GM12891 (cell line): Measurements from ENCODE around the gene EVA1A.

Experiments used
- PAX5 ChIP-seq: IDR thresholded peaks from 2 replicates; pipeline ENCODE4 v1.6.1; 2011; ENCODE audit warnings: low read length, moderate library complexity, mild to moderate bottlenecking; ENCODE audit not compliant: insufficient read depth, severe bottlenecking
- POLR2A ChIP-seq: IDR thresholded peaks from 2 replicates; pipeline ENCODE4 v1.6.1; 2011; ENCODE audit warnings: low read depth, low read length, control low read depth
- POLR2AphosphoS5 ChIP-seq: IDR thresholded peaks from 2 replicates; pipeline ENCODE4 v1.6.1; 2011; ENCODE audit warnings: low read depth, low read length, control low read depth
- POU2F2 ChIP-seq: IDR thresholded peaks from 2 replicates; pipeline ENCODE4 v1.6.1; 2011; ENCODE audit warnings: low read depth, mild to moderate bottlenecking, control low read depth, low read length, moderate library complexity
- SPI1 ChIP-seq: IDR thresholded peaks from 2 replicates; pipeline ENCODE4 v1.6.1; 2011; ENCODE audit warnings: low read depth, low read length, control low read depth
- TAF1 ChIP-seq: IDR thresholded peaks from 2 replicates; pipeline ENCODE4 v1.6.1; 2011; ENCODE audit warnings: low read depth, low read length, control low read depth

DNA sequence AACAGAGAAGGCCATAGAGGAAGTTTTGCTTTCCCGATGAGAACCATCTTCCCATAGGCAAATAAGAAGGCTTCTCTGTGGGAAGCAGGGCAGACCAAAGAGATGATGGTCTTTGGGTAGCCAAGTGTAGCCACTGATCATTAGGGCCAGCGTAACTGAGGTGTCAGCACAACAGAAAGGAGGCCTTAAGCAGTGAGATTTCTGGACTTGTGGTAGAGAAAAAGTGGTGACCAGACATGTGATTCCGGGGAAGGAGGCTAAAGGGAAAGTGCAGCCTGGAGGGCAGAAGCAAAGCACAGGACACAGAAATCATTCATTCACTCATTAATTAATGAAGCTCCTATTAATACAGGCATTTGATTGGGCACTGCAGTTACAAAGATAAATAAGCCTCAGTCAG lies 15.4 kb downstream of the EVA1A start:
- no peak for TF ChIP-seq POLR2AphosphoS5
- no peak for TF ChIP-seq POLR2A
- TF ChIP-seq TAF1, result no peak
- no peak for TF ChIP-seq POU2F2
- TF ChIP-seq PAX5, result no peak
- TF ChIP-seq SPI1, result no peak
